ENCODE measurements around the gene FARS2. TPM values are rescaled to one million over a fixed set of nuclear protein-coding genes. Genes with fewer than 3 reads are reported as not detected.

Gene FARS2
- total RNA-seq, 2 donors from 2014 or later: 16.2 to 18.3 TPM

DNA sequence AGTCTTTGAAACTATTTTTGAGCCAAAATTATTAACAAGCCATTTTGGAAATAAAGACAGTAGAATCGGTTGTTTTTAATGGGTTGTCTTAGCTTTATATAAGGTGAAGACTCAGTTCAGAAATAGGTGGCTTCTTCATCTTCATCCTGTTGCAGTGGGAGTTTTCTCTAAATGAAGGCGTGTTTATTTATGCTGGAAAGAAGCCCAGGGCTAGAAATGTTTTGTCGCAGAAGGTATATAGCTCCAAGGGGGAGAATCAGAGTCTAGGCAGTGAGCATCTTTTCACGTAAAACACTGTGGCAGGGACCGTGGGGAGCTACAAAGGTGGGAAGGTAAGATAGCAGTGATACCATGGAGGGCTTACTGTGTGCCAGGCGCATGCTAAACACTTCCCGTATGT, 34.3 kb downstream of the FARS2 start:
- TF ChIP-seq, protein P1, sequence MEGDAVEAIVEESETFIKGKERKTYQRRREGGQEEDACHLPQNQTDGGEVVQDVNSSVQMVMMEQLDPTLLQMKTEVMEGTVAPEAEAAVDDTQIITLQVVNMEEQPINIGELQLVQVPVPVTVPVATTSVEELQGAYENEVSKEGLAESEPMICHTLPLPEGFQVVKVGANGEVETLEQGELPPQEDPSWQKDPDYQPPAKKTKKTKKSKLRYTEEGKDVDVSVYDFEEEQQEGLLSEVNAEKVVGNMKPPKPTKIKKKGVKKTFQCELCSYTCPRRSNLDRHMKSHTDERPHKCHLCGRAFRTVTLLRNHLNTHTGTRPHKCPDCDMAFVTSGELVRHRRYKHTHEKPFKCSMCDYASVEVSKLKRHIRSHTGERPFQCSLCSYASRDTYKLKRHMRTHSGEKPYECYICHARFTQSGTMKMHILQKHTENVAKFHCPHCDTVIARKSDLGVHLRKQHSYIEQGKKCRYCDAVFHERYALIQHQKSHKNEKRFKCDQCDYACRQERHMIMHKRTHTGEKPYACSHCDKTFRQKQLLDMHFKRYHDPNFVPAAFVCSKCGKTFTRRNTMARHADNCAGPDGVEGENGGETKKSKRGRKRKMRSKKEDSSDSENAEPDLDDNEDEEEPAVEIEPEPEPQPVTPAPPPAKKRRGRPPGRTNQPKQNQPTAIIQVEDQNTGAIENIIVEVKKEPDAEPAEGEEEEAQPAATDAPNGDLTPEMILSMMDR (conservative IDR thresholded peaks at IDR 0.05): no peak
- 97 to 98% methylated on average over 5 to 7 of the region's 7 CpGs for whole genome bisulfite sequencing, 2 experiments (ENCODE audit: insufficient coverage in 1 of 2, insufficient read length in 1 of 2)
- Histone ChIP-seq H3K27me3 (ENCODE audit: control insufficient read depth, insufficient read depth, low read length, poor library complexity, severe bottlenecking) (no peaks in the 10 kb centered on the region), H3K27ac (ENCODE audit: low read depth, low read length) (no peak overlapping the region), H3K9ac (ENCODE audit: extremely low read depth, low read length, poor library complexity, severe bottlenecking) (no peak overlapping the region), H3K9me3 (ENCODE audit: control insufficient read depth, low read length) (no peaks in the 10 kb centered on the region), H3K4me3 (ENCODE audit: low read length) (no peak overlapping the region), H3K36me3 (ENCODE audit: control insufficient read depth, insufficient read depth, low read length) (no peaks in the 10 kb centered on the region), H3K4me1 (ENCODE audit: control insufficient read depth, insufficient read depth, low read length) (no peaks in the 10 kb centered on the region)
- H3K36me3 Mint-ChIP-seq (ENCODE audit: low read depth): peaks cover 3% of the 10 kb centered on the region
- no peaks in the 10 kb centered on the region for H3K27me3 Mint-ChIP-seq (ENCODE audit: insufficient read depth)
- no peak overlapping the region for H3K4me3 Mint-ChIP-seq
- no peak overlapping the region for H3K27ac Mint-ChIP-seq
- no peak for DNase-seq
- no peaks in the 10 kb centered on the region for H3K9me3 Mint-ChIP-seq
- H3K4me1 Mint-ChIP-seq: peaks cover 10% of the 10 kb centered on the region

DNA sequence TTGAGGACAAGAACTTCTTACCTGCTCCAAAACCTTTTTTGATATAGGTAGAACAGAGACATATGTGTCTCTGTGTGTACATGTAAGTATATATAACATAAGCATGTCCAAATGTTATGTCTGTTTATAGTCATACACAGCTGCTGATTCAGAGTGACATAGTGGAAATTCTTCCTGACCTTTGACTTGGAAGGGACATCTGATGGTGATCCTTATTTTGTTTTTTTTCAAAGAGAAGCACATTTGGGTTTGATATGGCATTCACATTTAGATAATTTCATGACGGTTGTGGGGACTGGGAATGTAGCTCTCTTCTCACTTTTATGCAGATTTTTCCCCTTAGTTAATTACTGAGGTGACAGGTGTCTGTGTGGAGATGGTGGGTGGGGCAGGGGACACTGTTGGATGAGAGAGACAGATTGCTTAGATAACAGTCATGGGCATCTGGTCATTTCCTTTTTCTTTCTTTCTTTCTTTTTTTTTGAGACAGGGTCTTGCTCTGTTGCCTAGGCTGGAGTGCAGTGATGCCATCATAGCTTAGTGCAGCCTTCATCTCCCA, 39.0 kb downstream of the FARS2 start:
- no peaks in the 10 kb centered on the region for H3K27me3 Mint-ChIP-seq (ENCODE audit: insufficient read depth)
- no peak overlapping the region for H3K27ac ChIP-seq (ENCODE audit: low read depth, low read length)

DNA sequence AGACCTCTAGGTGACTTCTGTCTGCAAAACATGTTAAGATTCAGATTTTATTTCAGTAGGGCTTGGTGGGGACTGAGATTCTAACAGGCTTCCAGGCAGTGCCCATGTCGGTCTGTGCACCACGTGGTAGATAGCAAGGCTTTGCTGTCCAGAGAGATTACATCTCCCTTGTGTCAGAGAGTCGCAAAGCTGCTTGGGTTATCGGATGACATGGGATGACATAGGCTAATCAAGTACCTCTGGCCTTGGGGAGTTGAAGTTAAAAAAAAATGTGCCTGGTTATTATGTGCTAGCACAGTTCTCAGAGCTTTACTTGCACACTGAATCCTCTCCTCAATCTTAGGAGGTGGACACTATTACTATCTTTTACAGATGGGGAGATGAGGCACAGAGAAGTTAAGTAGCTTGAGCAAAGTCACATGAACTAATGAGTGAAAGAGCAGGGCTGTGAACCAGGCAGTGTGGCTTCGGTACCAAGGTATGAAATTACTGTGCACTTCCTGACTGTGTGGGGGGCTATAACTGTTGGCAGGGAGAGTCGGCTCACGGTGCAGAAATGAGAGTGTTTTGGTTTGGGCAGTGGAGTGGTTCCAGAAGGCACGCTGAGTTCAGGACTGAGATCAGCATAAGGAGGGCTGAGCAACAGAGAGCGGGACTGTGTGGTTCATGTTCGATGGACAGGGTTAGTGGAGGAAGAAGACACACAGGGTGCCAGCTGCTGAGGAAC, 41.1 kb downstream of the FARS2 start:
- H3K27ac ChIP-seq (ENCODE audit: low read depth, low read length): no peak overlapping the region
- no peak overlapping the region for H3K9ac ChIP-seq (ENCODE audit: extremely low read depth, low read length, poor library complexity, severe bottlenecking)
- Mint-ChIP-seq H3K27me3 (ENCODE audit: insufficient read depth) (no peaks in the 10 kb centered on the region), H3K36me3 (ENCODE audit: low read depth) (no peaks in the 10 kb centered on the region), H3K4me3 (no peak overlapping the region), H3K9me3 (no peaks in the 10 kb centered on the region), H3K27ac (no peak overlapping the region), H3K4me1 (peaks cover 9% of the 10 kb centered on the region)
- no peaks in the 10 kb centered on the region for H3K27me3 ChIP-seq (ENCODE audit: control insufficient read depth, insufficient read depth, low read length, poor library complexity, severe bottlenecking)
- H3K4me1 ChIP-seq (ENCODE audit: control insufficient read depth, insufficient read depth, low read length): no peaks in the 10 kb centered on the region
- WGBS, 2 experiments (ENCODE audit: insufficient coverage in 1 of 2, insufficient read length in 1 of 2): 90 to 93% methylated on average over 9 to 10 of the region's 10 CpGs
- TF ChIP-seq, protein P1 (conservative IDR thresholded peaks at IDR 0.05): no peak
- DNase-seq: no peak
- no peak overlapping the region for H3K4me3 ChIP-seq (ENCODE audit: low read length)
- H3K9me3 ChIP-seq (ENCODE audit: control insufficient read depth, low read length): no peaks in the 10 kb centered on the region
- H3K36me3 ChIP-seq (ENCODE audit: control insufficient read depth, insufficient read depth, low read length): no peaks in the 10 kb centered on the region

More for the DNA sequence above, 39.0 kb downstream of the FARS2 start:
- WGBS, 2 experiments (ENCODE audit: insufficient coverage in 1 of 2, insufficient read length in 1 of 2): 82% methylated on average over 1 of the region's 1 CpG; no CpG with 5 or more reads in 1 of the 2 experiments
- H3K4me3 Mint-ChIP-seq: no peak overlapping the region
- Histone ChIP-seq H3K9me3 (ENCODE audit: control insufficient read depth, low read length) (no peaks in the 10 kb centered on the region), H3K36me3 (ENCODE audit: control insufficient read depth, insufficient read depth, low read length) (no peaks in the 10 kb centered on the region), H3K4me3 (ENCODE audit: low read length) (no peak overlapping the region), H3K9ac (ENCODE audit: extremely low read depth, low read length, poor library complexity, severe bottlenecking) (no peak overlapping the region), H3K27me3 (ENCODE audit: control insufficient read depth, insufficient read depth, low read length, poor library complexity, severe bottlenecking) (no peaks in the 10 kb centered on the region), H3K4me1 (ENCODE audit: control insufficient read depth, insufficient read depth, low read length) (no peaks in the 10 kb centered on the region)
- H3K36me3 Mint-ChIP-seq (ENCODE audit: low read depth): peaks cover 3% of the 10 kb centered on the region
- TF ChIP-seq, protein P1 (conservative IDR thresholded peaks at IDR 0.05): no peak
- no peak overlapping the region for H3K27ac Mint-ChIP-seq
- peaks cover 8% of the 10 kb centered on the region for H3K4me1 Mint-ChIP-seq
- DNase-seq: no peak
- H3K9me3 Mint-ChIP-seq: no peaks in the 10 kb centered on the region
